ENCODE results near the gene MTMR11.
"Not testable (repeated sequence)": the region's sequence is repeated elsewhere in the genome, so short reads cannot be mapped to it uniquely, and the experiment has no call there.

MTMR11 gene

GRCh38 chr1:149888247-149888998, 48.3 kb downstream of the MTMR11 start:
- DNase-seq = peak; percentile 96 to 98

DNA sequence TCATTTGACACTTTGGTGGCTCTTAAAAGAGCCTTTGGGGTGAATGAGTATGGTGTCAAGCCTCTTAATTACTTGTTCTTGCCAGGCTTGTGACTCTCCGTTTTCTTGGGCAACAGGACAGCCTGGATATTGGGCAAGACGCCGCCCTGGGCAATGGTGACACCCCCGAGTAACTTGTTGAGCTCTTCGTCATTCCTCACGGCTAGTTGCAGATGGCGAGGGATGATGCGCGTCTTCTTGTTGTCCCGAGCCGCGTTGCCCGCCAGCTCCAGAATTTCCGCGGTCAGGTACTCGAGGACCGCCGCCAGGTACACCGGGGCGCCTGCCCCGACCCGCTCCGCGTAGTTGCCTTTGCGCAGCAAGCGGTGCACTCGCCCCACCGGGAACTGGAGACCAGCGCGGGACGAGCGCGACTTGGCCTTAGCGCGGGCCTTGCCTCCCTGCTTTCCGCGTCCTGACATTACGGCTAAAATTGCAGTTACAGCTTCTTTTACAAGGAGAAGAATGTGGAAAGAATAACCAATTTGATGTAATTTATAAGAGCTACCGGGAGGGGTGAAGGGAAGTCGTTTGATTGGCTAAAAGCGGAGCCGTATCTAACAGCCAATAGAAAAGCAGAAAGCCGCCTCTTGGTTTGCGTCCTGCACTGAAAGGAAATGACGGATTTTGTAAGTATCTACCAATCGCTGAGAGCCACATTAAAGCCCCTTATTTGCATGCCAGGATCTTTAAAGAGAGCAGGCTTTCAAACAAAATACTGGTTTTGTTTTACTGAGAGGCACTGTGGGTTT, 49.0 kb downstream of the MTMR11 start:
- peak; percentile 99 to 100 for DNase-seq

- DNase-seq = not testable (repeated sequence)
These were observed 49.6 kb downstream of the MTMR11 start for GRCh38 chr1:149887196-149887455.

GRCh38 chr1:149886396-149887195, 50.1 kb downstream of the MTMR11 start:
- peak; percentile 100 for DNase-seq

DNA sequence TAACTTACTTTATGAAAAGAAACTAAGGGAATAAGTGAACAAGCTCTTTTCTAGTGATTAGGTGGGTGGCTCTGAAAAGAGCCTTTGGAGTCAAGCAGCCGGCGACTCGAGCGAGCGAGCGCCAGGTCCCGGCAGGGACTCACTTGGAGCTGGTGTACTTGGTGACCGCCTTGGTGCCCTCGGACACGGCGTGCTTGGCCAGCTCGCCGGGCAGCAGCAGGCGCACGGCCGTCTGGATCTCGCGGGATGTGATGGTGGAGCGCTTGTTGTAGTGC, 50.6 kb downstream of the MTMR11 start:
- not testable (repeated sequence) for DNase-seq

DNA sequence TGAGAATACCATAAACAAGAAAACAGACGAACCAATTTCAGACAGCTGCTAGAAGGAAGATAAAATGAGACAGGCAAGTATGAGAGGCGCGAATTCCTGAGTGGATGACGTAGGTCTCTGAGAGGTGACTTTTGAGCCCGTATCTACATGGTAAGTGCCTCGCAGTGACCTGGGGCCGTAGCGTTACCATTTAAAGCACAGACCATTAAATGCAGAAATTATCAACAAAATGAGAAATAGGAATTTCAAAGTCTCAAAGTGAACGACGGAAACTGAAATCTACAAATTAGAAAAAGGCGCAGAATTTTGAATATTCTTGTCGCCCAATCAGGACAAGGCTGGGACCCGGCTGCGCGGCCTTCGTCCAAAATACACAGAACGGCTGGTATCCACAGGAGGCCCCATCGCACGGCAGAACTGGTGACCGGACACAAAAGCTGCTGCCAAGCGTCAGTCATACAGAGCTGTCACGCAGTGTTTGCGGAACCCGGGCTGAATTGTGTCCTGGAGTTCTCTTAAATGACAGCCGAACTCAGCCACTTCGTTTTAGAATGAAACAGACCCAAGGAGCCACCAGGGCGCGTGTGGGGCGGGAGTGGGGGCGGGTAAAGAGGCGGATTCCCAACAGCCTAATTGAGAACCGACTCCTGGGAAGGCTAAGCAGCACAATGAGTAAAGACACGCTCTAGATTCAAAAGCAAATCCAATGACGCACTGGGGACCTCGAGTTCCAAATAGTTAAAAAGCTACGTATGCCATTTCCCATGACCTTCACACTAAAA, 51.1 kb downstream of the MTMR11 start:
- peak; percentile 95 to 96 for DNase-seq

DNA sequence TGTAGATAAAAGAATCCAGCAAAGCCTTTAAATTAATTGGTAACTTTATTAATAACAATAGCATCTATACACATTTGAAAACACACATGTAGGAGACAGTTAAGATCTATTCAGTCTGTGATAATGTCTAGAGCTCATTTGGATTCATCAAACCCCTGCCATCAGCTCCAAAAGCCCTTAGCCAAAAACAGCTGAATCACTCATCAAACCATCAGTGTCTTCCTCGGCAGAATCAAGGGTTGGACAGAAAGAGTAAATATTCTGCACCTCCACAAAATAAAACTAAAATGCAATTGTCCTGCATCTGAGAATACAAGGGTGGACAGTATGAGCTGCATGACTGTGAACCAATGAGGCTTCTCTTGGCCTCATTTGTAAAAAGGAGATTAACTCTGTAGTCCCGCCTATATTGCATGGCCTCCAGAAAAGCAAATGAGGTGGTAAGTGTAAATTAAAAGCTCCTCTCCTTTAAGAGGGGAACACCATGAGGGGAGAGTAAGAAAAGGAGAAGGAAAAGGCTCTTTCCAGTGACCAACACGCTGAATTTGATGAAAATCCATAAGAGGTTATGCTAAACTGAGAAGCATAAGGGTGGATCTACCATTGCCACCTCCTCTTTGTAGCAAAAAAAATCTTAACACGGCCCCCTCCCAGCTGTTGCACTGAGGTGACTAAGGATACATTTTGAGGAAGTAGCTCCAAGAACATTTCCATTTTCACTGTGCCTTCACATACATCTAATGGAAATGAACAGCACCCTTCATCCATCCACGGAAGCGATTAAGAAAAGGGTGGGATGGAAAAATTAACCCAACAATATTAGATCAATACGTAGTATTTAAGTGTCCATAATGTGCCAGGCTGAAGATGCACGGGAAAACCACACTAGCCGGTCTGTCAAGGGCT, 52.0 kb downstream of the MTMR11 start:
- peak; percentile 75 to 78 for DNase-seq

DNA sequence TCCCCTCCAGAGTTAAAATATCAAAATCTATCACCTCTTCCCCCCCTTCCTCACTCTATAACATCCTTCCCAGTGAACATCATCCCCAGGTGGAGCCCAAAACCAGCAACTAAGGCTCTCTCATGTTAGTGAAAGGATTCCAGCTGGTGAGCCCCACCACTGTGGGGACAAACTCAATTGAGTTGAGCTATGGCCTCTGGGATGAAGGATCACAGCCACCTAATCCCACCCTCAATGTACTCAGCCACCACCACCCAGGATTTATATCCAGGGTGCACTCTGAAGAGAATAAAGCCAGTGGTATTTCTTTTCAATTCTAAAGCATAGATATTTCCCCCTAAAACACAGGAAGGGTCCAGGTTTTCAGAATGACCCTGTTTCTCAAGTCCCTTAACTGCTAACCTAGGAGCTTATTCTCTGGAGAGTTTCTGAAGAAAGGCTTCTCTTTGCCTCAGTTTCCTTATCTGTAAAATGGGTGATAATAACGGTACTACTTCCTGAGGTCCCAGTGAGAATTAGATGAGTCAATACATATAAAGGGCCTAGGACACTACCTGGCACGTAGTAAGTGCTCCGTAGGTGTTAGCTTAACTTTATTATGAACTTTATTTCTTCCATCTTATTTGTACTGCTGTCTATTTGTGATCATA, 53.0 kb downstream of the MTMR11 start:
- DNase-seq = no peak

DNA sequence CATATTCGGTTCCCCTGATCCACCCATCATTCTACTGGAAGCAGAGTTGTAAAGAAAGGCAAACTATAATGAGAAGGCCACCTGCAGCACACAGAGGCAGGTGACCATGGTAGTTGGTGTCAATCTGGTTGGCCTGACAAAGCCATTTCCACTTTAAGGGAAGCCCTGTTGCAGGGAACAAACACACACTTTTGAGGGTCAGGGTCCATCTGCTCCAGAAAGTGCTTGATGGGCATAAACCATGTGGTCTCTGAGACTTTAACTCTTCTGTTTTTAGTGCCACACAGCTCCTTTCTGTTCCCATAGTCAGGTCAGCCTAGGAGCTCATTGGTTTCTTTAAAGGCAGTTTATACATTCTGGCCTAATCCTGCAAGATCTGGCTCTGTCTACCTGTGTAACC, 54.8 kb downstream of the MTMR11 start:
- DNase-seq = no peak

DNA sequence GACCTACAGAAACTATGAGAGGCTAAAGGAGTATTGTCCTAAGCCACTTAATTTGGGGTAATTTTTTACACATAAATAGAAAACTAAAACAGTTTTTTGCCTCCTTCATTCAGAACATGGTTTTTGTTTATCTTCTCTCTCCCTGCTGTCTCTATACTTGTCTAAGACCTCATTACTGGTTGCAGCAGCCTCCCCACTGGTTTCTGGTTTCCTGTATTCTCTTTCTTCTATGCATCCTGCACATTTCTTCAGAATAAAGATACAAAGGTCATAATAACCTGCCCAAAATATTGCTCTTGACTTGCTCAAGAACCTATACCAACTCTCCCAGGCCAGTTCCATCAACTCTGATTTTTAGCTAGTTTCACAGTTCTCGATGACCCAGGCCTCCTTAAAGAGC, 57.1 kb downstream of the MTMR11 start:
- DNase-seq = no peak

Measured in SHP77 (cell line).